SH-SY5Y (cell line): Measurements from ENCODE around the gene PCDHA7.

Experiments
- GATA2 ChIP-seq: IDR thresholded peaks from 2 replicates; pipeline ENCODE4 v1.6.1; 2011; ENCODE audit warnings: mild to moderate bottlenecking, low read depth, low read length
- GATA3 ChIP-seq: IDR thresholded peaks from 2 replicates; pipeline ENCODE4 v1.6.1; 2011; ENCODE audit warnings: low read depth, mild to moderate bottlenecking, low read length, moderate library complexity

GRCh38 chr5:140883373-140883772 lies 49.3 kb downstream of the PCDHA7 start:
- no peak for TF ChIP-seq GATA2
- TF ChIP-seq GATA3, result no peak
